IPS-20b (cell line): ENCODE data around the gene GTF2IRD1.
"Not testable (repeated sequence)": the region's sequence is repeated elsewhere in the genome, so short reads cannot be mapped to it uniquely, and the experiment has no call there.

Experiments
- H3K27ac ChIP-seq: one replicate; pipeline ENCODE4 v1.5.1; 2013; ENCODE audit warnings: low read length
- H3K27me3 ChIP-seq: 2 replicates; pipeline ENCODE4 v1.6.1; 2013; ENCODE audit warnings: mild to moderate bottlenecking, low read length, inconsistent platforms; ENCODE audit not compliant: insufficient read depth
- H3K36me3 ChIP-seq: 2 replicates; pipeline ENCODE4 v1.6.1; 2013; ENCODE audit warnings: low read depth, mild to moderate bottlenecking, inconsistent platforms, low read length, moderate library complexity; ENCODE audit not compliant: insufficient read depth
- H3K4me1 ChIP-seq: 2 replicates; pipeline ENCODE4 v1.6.1; 2013; ENCODE audit warnings: mild to moderate bottlenecking, control low read depth, inconsistent platforms, low read length, moderate library complexity; ENCODE audit not compliant: insufficient read depth
- H3K4me3 ChIP-seq: 2 replicates; pipeline ENCODE4 v1.5.1; 2013; ENCODE audit warnings: mild to moderate bottlenecking, low read length, inconsistent platforms
- H3K9ac ChIP-seq: 2 replicates; pipeline ENCODE4 v1.6.1; 2013; ENCODE audit warnings: low read depth, mild to moderate bottlenecking, inconsistent platforms, low read length, moderate library complexity
- H3K9me3 ChIP-seq: 2 replicates; pipeline ENCODE4 v1.6.1; 2013; ENCODE audit warnings: mild to moderate bottlenecking, low read depth, low read length, inconsistent platforms; ENCODE audit not compliant: insufficient read depth

Gene GTF2IRD1

DNA sequence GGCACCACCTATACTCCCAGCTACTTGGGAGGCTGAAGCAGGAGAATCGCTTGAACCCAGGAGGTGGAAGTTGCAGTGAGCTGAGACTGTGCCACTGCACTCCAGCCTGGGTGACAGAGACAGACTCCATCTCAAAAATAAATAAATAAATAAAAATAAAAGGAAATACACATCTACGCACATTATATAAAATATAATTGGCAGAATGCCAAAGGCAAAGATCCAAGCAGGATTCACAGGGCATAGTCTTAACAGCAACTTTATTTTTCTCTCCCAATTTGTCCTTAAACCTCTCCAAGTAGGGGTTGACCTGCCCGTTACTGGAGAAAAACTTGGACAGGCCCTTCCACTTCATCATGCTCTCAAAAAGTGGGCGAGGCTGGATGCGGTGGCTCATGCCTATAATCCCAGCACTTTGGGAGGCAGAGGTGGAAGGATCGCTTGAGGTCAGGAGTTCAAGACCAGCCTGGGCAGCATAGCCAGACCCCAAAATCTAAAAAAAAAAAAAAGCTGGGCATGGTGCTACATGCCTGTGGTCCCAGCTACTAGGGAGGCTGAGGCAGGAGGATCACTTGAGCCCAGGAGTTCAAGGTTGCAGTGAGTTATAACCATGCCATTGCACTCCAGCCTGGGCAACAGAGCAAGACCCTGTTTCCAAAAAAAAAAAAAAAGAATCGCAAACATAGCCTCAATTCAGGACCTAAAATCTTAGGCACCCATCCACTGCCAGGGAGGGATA is 38.9 kb upstream of the GTF2IRD1 start:
- H3K36me3 ChIP-seq = not testable (repeated sequence)

DNA sequence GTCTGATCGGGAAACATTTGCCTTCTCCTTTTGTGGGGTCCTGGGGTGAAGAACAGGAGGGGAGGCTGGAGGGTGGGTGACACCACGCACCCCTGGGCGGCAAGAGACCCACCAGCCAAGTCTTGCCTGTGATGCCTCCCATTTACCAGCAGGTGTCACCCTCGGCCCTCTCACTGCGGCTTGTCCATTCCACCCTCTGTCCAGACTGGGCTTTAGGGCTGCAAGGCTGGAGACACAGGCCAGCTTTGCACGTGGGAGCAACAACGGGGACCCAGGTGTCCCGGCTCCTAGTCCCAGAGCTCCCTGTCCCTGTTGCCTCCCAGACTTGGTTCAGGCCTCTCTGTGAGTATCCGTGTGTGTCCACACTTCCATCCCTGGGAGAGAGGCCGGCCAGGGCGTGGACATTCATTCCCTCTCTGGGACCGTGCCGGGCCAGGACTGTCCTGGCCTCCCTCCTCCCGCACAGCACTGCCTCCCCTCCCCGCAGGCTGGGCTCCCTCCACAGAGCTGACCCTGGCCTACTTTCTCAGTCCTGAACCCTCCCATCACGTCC is 36.2 kb upstream of the GTF2IRD1 start:
- Histone ChIP-seq H3K27ac (no peak overlapping the region), H3K9me3 (no peaks in the 10 kb centered on the region), H3K4me3 (no peak overlapping the region), H3K36me3 (no peaks in the 10 kb centered on the region), H3K27me3 (no peaks in the 10 kb centered on the region), H3K9ac (no peak overlapping the region), H3K4me1 (no peaks in the 10 kb centered on the region)

More for the DNA sequence above, 38.9 kb upstream of the GTF2IRD1 start:
- H3K9me3 ChIP-seq, H3K9ac ChIP-seq, H3K4me3 ChIP-seq, H3K27ac ChIP-seq, H3K27me3 ChIP-seq, H3K4me1 ChIP-seq: not testable (repeated sequence)

DNA sequence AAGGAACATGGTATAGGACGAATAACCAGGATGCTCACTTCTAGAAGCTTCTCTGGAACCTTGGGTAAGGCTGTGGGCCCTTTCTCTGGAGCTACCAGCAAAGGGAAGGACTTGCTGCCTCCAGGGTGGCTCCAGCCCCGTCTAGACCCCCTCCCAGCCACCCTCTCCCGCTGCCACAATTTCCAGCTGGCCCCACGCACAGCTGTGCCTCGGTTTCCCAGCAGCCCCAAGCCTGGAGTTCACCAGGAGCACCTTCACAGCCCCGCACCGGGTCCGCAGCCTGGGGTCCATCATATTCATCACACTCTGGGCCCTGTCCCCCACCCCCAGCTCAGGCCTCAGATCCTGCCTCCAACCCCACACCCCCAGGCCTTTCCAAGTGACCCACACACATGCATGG is 35.6 kb upstream of the GTF2IRD1 start:
- Histone ChIP-seq H3K4me3 (no peak overlapping the region), H3K4me1 (no peaks in the 10 kb centered on the region), H3K9me3 (no peaks in the 10 kb centered on the region), H3K36me3 (no peaks in the 10 kb centered on the region), H3K27ac (no peak overlapping the region), H3K27me3 (no peaks in the 10 kb centered on the region), H3K9ac (no peak overlapping the region)

DNA sequence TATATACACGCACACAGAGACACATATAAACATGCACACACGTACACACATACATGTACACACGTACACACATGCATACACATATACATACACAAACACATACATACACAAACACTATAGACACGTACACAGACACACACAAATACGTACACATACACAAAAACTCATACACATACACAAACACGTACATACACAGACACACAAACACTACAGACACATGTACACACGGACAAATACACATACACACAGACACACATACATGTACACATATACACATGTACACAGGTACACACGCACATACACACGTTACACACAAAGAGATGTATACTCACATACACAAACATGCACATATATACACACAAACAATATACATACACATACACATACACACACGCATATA is 35.2 kb upstream of the GTF2IRD1 start:
- H3K27me3 ChIP-seq = no peaks in the 10 kb centered on the region
- no peaks in the 10 kb centered on the region for H3K4me1 ChIP-seq
- no peak overlapping the region for H3K27ac ChIP-seq
- H3K36me3 ChIP-seq = no peaks in the 10 kb centered on the region
- H3K9me3 ChIP-seq = no peaks in the 10 kb centered on the region
- no peak overlapping the region for H3K4me3 ChIP-seq
- no peak overlapping the region for H3K9ac ChIP-seq

DNA sequence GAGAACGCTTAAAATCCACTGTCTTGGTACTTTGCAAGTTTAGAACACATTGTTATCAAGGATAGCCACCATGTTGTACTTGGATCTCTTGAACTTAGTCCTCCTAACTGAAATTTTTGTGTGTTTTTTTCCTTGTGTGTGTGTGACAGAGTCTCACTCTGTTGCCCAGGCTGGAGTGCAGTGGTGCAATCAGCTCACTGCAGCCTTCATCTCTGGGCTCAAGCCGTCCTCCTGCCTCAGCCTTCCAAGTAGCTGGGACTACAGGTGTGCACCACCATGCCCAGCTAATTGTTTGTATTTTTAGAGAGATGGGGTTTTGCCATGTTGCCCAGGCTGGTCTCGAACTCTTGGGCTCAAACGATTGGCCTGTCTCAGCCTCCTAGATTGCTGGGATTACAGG is 34.5 kb upstream of the GTF2IRD1 start:
- not testable (repeated sequence) for H3K27ac ChIP-seq, H3K36me3 ChIP-seq, H3K27me3 ChIP-seq, H3K9ac ChIP-seq, H3K4me1 ChIP-seq, H3K9me3 ChIP-seq, H3K4me3 ChIP-seq

DNA sequence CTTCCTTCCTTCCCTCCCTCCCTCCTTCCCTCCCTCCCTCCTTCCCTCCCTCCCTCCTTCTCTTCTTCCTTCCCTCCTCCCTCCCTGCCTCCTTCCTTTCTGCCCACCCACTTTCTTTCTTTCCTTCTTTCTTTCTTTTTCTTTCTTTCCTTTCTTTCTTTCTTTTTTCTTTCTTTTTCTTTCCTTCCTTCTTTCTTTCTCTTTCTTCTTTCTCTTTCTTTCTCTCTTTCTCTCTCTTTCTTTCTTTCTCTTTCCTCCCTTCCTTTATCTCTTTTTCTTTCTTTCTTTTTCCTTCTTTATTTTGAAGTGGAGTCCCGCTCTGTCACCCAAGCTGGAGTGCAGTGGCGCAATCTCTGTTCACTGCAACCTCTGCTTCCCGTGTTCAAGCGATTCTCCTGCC is 33.7 kb upstream of the GTF2IRD1 start:
- H3K4me1 ChIP-seq = no peaks in the 10 kb centered on the region
- H3K36me3 ChIP-seq = no peaks in the 10 kb centered on the region
- H3K4me3 ChIP-seq = no peak overlapping the region
- no peak overlapping the region for H3K27ac ChIP-seq
- no peak overlapping the region for H3K9ac ChIP-seq
- no peaks in the 10 kb centered on the region for H3K9me3 ChIP-seq
- H3K27me3 ChIP-seq = no peaks in the 10 kb centered on the region

DNA sequence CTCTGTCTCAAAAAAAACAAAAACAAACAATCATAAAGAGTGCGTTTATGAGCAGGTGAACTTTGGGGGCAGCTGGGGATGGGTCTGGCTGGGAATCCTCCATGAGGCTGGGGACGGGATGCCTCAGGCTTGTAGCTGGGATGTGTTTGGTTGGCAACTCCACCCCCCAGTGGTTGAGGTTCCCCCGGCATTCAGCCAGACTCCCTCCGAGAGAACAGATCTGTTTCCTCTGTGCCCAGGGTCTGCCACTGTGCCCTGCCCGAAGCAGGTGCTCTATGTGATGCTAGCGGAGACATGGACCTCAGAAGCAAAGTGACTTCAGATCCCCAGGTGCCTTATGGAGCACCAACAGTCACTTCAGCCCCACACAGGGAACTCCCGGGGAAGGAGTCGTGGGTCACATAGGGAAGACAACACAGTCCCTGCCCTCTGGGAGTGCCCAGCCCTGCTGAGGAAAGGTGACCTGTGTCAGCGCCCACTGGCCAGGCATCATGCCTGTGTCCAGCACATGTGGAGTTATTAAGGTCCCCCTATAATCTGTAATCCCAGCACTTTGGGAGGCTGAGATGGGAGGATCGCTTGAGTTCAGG is 29.3 kb upstream of the GTF2IRD1 start:
- no peaks in the 10 kb centered on the region for H3K36me3 ChIP-seq
- no peaks in the 10 kb centered on the region for H3K9me3 ChIP-seq
- H3K27me3 ChIP-seq = no peaks in the 10 kb centered on the region
- H3K9ac ChIP-seq = no peak overlapping the region; the same call in 1 of the 2 replicates
- H3K4me1 ChIP-seq = peaks cover 7% of the 10 kb centered on the region; the same call in 1 of the 2 replicates
- no peak overlapping the region for H3K27ac ChIP-seq
- no peak overlapping the region for H3K4me3 ChIP-seq

DNA sequence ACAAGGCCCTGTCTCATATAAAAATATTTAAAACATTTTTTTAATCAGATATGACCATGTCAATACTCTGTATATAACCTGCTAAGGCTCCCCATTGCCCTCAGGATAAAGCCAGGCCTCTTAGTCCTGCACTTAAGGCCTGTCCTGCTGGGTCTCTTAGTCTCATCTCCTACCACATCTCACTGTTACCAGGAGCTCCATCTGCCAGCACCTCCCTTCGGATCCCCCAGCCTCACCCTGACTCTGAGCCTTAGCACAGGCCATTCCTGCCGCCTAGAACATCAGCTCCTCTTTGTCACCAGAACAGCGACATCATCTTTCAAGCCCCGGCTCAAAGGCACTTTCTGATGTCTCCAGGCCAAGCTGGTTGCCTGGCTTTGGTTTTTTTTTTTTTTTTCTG is 25.7 kb upstream of the GTF2IRD1 start:
- no peaks in the 10 kb centered on the region for H3K36me3 ChIP-seq
- no peak overlapping the region for H3K4me3 ChIP-seq
- no peaks in the 10 kb centered on the region for H3K9me3 ChIP-seq
- H3K4me1 ChIP-seq = peaks cover 14% of the 10 kb centered on the region; the same call in 1 of the 2 replicates
- no peak overlapping the region for H3K9ac ChIP-seq
- no peak overlapping the region for H3K27ac ChIP-seq
- no peaks in the 10 kb centered on the region for H3K27me3 ChIP-seq

DNA sequence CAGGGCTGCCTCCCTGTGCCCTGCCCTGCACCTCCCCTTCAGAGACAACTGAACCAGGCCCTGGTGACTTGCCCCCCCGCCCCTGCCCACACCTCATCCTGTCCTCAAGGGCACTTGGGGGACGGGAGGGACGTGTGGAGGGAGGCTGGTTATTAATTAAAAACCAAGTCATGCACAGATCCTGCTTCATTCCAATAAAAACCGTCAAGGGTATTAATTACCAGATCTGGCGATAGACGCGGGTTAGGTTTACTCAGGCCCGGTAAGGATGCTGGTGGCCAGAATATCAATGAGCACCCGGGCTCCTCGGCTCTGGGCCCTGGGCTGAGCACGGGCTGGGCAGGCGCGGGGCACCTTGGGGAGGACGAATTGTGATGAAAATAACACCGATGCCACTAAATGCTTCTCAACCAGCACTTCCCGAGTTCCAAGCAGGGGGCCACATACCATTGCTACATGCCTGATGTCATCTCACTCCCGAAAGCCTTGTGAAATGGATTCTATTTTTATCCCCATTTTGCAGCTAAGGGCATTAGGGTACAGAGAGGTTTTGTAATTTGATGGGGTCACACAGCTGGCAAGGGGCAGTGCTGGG is 24.5 kb upstream of the GTF2IRD1 start:
- Histone ChIP-seq H3K9me3 (no peaks in the 10 kb centered on the region), H3K4me1 (peaks cover 14% of the 10 kb centered on the region; the same call in 1 of the 2 replicates), H3K27me3 (no peaks in the 10 kb centered on the region), H3K4me3 (no peak overlapping the region), H3K36me3 (no peaks in the 10 kb centered on the region), H3K9ac (peak overlapping the region; percentile 55; the same call in 1 of the 2 replicates), H3K27ac (peak overlapping the region; percentile 7)

DNA sequence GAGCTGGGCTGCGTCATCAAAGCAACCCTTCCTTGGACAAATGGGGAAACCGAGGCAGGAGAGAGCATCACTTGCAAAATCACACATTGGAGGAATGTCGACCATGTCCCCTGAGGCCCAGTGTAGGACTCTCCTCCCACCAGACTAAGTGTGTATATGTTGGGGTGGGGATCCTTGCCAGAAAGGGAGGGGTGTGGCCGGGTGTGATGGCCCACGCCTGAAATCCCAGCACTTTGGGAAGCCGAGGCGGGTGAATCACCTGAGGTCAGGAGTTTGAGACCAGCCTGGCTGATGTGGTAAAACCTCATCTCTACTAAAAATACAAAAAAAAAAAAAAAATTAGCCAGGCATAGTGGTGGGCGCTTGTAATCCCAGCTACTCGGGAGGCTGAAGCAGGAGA is 23.3 kb upstream of the GTF2IRD1 start:
- H3K4me3 ChIP-seq, H3K27me3 ChIP-seq, H3K9ac ChIP-seq, H3K36me3 ChIP-seq, H3K9me3 ChIP-seq, H3K27ac ChIP-seq: not testable (repeated sequence)
- peaks cover 14% of the 10 kb centered on the region; the same call in 1 of the 2 replicates for H3K4me1 ChIP-seq

DNA sequence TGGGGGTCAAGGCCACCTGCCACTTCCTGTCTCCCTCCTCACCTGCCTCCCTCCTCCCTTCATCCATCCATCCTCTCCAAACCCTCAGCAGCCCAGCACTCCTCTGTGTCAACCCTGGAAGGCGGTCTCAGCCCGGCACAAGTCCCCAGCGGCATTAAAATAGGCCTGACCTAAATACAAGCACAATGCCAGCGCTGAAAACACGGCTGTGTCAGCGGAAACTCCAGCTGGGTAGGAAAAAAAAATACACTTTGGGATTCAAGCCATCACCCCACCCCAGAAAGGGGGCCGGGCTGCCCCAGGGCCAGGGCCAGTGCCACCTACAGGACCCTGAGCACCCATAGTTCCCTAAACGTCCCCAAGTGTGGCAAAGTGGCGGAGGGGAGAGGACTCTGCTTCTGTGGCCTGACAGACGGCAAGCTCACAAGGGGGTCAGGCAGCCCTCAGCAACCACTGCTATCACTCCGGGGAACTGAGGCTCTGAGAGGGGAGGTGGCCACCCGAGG is 22.7 kb upstream of the GTF2IRD1 start:
- H3K27ac ChIP-seq = no peak overlapping the region
- H3K9ac ChIP-seq = peak overlapping the region; percentile 48
- H3K4me3 ChIP-seq = no peak overlapping the region; the same call in 1 of the 2 replicates
- H3K4me1 ChIP-seq = peaks cover 14% of the 10 kb centered on the region; the same call in 1 of the 2 replicates
- no peaks in the 10 kb centered on the region for H3K36me3 ChIP-seq
- no peaks in the 10 kb centered on the region for H3K27me3 ChIP-seq
- H3K9me3 ChIP-seq = no peaks in the 10 kb centered on the region

DNA sequence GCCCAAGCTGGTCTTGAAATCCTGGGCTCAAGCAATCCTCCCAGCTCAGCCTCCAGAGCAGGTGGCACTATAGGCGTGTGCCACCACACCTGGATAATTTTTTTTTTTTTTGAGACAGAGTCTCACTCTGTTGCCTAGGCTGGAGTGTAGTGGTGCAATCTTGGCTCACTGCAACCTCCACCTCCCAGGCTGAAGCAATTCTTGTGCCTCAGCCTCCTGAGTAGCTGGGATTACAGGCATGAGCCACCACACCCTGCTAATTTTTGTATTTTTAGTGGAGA is 16.5 kb upstream of the GTF2IRD1 start:
- H3K36me3 ChIP-seq = not testable (repeated sequence)

More for the DNA sequence above, 16.5 kb upstream of the GTF2IRD1 start:
- H3K27ac ChIP-seq, H3K4me3 ChIP-seq, H3K27me3 ChIP-seq, H3K9ac ChIP-seq, H3K9me3 ChIP-seq, H3K4me1 ChIP-seq: not testable (repeated sequence)
